ENCODE results near the gene MVP.

MVP gene

DNA sequence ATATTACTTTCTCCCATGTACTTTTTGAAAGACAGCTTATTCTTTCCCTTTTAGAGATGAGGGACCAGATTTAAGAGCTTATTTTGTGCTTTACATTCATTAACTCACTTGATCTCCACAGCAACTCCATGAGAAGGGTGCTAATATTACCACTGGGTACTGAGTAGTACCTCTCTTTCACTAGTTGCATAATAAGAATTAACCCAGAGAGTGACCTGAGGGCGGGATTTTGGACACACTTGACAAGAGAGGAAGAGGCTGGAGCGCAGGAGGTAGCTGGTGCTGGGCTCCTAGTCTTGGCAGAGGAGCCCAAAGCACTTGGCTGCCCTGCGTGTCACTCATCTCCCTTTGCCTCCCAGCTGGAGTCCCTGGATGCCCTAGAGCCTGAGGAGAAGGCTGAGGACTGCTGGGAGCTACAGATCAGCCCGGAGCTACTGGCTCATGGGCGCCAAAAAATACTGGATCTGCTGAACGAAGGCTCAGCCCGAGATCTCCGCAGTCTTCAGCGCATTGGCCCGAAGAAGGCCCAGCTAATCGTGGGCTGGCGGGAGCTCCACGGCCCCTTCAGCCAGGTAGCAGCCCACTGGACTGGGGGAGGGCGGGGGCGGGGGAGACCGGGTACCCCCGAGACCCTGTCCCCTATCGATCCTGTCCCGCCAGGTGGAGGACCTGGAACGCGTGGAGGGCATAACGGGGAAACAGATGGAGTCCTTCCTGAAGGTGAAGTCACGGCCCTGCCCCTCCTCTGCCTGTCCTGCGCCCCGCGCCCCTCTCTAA is 15.6 kb upstream of the MVP start:
- DNase-seq (ENCODE audit: low read depth) = no peak

DNA sequence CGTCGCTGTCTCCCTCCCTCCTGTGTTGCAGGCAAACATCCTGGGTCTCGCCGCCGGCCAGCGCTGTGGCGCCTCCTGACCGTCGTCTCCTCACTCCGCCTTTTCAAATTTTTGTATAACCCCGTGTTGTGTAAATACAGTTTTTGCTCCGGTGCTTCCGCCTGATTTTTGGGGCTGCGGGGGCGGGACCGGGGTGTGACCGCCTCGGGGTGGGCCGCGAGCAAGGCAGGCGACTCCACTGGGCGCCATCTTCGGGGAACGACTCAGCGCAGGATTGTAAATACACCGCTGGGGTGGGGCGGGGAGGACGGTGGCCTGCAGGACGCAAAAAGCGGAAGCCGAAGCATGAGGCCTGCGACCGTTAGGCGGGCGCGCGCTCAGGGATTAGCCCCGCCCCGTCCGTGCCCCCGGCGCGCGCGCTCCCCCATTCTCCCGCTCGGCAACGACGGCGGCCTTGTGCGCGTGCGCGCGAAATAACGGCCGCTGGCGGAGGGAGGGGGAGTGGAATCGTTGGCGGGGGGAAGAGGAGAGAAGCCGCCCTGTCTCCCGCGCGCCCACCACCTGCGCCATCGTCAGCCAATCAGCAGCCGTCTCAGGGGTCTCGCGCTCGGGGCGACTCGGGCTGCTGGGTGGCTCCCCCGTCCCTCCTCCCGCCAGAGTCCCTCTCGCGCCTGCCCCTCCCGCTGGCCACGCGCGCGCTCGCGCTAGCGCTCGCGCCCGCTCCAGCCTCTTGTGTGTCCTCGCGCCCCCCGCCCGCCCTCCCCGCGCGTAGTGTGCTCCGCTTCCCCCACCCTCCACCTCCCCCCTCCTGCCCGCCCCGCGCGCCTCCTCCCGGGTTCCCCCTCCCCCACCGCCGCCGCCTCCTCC is 14.8 kb upstream of the MVP start:
- peak; percentile 97 for DNase-seq (ENCODE audit: low read depth)

DNA sequence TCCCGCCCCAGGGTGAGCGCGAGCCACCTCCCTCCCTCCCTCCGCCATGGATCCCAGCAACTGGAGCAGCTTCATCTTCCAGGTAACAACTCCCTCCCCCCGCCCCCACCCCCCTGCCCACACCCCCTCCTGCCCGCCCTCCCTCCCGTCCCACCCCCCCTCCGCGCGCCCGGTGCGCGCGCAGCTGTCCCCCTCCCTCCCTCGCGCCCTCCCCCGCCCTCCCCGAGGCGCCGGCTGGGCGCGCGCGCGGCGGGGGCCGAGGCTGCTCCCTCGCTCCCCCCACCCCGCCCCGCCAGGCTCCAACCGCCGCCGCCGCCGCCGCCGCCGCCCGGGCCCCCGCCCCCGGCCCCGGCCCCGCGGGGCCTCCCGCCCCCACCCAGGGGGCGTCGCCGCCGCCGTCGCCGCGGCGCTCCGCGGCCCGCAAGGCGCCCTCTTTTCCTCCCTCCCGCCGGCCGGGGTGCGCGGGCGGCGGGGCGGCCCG is 14.1 kb upstream of the MVP start, which contains the start of gene MAZ:
Gene MAZ (plus strand): TSS at position 431 of the 481 bp plus-strand sequence. CDS start 173 bp downstream, outside the sequence.
- DNase-seq (ENCODE audit: low read depth) = no peak

DNA sequence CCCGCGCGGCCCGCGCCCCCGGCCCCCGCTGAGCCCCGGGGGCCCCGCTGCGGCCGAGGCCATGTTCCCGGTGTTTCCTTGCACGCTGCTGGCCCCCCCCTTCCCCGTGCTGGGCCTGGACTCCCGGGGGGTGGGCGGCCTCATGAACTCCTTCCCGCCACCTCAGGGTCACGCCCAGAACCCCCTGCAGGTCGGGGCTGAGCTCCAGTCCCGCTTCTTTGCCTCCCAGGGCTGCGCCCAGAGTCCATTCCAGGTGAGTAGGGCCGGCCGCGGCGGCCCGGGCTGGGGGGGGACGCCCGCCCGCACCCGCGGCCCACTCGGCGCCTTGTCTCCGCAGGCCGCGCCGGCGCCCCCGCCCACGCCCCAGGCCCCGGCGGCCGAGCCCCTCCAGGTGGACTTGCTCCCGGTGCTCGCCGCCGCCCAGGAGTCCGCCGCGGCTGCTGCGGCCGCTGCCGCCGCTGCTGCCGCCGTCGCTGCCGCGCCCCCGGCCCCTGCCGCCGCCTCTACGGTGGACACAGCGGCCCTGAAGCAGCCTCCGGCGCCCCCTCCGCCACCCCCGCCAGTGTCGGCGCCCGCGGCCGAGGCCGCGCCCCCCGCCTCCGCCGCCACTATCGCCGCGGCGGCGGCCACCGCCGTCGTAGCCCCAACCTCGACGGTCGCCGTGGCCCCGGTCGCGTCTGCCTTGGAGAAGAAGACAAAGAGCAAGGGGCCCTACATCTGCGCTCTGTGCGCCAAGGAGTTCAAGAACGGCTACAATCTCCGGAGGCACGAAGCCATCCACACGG is 13.4 kb upstream of the MVP start:
- DNase-seq (ENCODE audit: low read depth) = no peak

DNA sequence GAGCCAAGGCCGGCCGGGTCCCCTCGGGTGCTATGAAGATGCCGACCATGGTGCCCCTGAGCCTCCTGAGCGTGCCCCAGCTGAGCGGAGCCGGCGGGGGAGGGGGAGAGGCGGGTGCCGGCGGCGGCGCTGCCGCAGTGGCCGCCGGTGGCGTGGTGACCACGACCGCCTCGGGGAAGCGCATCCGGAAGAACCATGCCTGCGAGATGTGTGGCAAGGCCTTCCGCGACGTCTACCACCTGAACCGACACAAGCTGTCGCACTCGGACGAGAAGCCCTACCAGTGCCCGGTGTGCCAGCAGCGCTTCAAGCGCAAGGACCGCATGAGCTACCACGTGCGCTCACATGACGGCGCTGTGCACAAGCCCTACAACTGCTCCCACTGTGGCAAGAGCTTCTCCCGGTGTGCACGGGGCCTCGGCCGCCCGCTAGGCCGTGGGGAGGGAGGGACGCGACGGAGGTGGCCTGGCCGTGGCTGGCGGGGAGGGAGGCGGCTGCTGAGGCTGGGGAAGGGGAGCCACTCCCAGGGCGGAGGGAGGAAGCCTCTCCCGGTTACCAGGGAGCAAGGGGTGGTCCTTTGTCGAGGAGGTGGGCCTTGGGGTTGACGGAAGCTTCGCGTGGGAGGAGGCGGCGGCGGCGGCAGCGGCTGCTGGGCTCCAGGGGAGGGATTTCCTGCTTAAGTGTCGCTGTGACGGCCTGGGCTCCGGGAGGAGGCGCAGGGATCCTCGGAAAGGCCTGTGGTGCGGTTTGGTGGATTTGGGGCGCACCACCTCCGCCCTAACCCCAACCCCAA is 12.6 kb upstream of the MVP start:
- peak; percentile 81 for DNase-seq (ENCODE audit: low read depth)

DNA sequence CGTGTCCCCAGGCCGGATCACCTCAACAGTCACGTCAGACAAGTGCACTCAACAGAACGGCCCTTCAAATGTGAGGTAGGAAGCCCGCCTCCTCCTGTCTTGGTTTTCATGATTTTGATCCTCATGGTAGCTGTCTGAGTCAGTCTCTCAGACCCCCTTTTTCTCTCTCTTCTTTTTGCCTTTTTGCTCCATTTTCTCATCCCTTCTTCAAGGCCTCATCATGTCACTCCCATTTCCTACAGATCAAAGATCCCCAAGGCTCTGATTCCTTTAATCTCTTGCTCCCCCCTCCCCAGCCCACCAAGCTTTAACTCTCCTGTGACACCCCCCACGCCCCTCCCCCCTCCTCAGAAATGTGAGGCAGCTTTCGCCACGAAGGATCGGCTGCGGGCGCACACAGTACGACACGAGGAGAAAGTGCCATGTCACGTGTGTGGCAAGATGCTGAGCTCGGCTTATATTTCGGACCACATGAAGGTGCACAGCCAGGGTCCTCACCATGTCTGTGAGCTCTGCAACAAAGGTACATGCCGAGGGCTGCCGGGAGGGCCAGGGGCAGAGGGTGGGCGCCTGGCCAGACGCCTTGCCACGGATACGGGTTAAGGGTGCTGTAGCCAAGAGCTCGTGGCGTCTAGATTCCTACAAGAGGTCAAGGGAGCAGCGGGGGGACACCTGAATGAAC is 11.9 kb upstream of the MVP start:
- no peak for DNase-seq (ENCODE audit: low read depth)

DNA sequence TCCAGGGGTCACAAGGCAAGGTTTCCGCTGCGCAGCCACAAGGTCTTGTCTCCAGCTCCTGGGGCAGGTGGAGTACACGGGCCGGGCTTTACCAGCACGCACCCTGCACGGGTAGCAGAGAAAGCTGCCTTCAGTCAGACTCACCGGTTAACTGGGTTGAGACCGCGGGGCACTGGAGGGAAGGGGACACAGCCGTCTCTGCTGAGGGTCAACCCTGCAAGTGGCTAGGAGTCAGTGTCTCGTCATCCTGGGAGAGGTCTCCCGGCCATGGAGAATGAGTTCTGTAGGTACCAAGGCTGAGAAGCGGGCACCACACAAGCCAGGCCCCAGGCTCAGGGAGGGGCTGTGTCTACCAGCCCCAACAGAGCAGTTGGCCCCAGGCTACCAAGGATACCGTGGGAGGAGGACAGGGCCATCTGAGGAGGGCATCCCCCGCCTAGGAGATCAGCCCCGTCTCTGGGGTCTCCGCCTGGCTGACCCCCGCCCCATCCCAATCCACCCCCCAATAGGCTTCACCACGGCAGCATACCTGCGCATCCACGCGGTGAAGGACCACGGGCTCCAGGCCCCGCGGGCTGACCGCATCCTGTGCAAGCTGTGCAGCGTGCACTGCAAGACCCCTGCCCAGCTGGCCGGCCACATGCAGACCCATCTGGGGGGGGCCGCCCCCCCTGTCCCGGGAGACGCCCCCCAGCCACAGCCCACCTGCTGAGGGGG is 11.1 kb upstream of the MVP start:
- DNase-seq (ENCODE audit: low read depth) = no peak

DNA sequence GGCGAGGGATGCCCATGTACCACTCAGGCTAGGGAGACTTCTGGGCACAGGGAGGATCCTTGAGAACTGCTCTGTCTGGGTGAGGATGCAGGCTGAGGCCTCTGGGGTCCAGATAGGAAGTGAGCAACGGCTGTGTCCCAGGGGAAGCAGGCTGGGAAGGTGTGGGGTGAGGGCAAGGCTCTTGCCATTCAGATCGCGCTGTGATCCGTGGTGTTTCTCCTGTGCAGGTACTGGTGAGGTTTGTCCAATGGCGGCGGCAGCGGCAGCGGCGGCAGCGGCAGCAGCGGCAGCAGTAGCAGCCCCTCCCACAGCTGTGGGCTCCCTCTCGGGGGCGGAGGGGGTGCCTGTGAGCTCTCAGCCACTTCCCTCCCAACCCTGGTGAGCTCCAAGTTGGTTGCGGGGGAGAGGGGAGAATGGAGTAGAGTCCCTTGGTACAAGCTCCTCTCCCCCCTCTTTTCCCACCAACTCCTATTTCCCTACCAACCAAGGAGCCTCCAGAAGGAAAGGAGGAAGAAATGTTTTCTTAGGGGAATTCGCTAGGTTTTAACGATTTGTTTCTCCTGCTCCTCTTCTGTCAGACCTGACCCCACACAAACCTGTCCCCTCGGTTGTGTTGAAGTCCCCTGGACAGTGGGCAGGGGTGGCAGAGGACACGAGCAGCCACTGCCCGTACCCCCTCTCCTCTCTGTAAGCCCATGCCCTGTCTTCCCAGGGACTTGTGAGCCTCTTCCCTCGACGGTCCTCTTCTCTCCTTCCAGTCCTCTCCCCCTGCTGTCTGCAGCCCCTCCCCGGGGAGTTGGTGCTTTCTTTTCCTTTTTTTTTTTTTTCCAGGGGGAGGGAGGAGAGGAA is 10.2 kb upstream of the MVP start:
- DNase-seq (ENCODE audit: low read depth) = peak; percentile 31

DNA sequence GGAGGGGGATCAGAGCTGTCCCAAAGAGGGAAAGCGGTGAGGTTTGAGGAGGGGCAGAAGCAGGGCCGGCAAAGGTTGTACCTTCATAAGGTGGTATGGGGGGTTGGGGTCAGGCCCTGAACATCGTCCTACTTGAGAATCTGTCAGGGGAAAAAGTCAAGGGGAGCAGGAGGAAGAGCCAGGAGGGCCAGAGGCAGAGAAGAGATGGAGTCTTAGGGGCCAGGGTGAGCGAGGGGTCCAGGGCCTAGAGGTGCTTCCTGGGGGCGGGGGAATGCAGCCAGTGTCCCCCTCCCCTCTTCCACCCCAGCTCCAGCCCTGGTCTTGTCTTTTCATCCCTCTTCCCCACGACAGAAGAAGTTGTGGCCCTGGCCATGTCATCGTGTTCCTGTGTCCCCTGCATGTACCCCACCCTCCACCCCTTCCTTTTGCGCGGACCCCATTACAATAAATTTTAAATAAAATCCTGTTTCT is 9.5 kb upstream of the MVP start:
- no peak for DNase-seq (ENCODE audit: low read depth)

DNA sequence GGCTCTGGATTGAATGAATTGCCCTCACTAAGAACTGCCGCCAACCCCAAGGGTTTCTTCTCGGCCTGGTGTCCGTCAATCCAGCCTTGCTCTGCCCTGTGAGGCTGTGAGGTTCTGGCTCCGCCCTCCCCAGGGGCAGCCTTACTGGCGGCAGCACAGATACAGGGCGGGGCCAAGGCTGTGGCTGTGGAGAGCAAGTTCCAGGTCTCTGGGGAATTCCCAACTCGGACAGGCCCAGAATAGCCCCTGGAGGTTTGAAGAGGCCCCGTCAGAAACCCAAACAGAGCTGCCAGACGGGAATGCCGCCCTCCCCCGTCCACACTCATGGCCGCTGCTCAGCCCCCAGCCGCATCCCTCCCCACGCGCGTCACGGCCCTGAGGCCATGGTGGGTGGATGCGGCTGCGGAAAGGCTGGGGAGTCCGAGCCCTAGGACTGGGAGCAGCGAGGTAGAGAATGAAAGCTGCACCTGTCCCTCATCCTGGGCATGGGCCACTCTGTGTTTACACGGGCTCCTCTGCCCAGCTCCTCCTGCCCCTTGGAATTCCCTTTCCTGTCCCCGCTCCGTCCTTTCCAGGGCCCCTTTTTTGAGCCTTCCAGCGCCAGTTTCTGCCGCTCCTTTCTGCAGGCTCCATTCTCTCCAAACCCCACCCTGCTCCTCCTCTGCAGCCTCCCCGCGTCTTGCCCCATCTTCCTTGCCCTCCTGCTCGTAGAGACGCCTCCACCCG is 8.9 kb upstream of the MVP start:
- DNase-seq (ENCODE audit: low read depth) = peak; percentile 43

DNA sequence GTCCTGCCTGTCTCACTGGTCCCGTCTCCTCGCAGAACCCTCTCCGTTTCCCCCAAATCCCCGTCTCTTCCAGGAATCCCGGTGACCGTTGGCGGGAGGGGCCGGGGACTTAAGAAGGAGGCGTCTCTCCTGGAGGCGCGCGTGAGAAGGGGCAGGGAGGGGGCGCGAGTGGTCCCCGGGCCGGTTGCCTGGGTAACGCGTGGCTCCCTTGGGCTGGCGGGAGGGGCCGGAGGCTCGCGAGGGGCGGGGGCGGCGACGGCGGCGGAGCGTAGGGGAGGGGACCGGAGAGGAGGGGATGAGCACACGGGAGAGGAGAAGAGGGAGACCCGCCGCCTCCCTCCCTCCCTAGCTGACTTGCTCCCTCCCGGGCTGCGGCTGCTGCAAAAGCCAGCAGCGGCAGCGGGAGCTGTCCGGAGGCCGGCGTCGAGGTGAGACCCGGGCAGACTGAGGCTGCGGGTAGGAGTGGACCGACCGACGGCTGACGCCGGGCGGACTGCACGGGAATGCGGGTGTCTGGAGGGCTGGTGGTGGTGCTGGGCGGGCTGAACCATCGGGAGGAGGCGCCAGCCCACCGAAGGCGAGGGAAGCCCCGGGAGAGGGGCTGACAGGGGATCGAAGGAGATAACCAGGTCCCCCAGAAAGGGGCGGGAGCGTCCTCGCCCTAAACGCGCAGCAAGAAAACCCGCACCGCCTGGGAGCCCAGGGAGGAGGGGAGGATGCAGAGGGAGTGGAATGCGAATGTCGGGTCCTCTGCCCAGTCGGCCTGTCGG is 8.2 kb upstream of the MVP start, which contains the start of gene PRRT2:
Gene PRRT2 (plus strand): TSS at position 298 of the 770 bp plus-strand sequence. CDS start 862 bp downstream, outside the sequence.
- DNase-seq (ENCODE audit: low read depth) = no peak

DNA sequence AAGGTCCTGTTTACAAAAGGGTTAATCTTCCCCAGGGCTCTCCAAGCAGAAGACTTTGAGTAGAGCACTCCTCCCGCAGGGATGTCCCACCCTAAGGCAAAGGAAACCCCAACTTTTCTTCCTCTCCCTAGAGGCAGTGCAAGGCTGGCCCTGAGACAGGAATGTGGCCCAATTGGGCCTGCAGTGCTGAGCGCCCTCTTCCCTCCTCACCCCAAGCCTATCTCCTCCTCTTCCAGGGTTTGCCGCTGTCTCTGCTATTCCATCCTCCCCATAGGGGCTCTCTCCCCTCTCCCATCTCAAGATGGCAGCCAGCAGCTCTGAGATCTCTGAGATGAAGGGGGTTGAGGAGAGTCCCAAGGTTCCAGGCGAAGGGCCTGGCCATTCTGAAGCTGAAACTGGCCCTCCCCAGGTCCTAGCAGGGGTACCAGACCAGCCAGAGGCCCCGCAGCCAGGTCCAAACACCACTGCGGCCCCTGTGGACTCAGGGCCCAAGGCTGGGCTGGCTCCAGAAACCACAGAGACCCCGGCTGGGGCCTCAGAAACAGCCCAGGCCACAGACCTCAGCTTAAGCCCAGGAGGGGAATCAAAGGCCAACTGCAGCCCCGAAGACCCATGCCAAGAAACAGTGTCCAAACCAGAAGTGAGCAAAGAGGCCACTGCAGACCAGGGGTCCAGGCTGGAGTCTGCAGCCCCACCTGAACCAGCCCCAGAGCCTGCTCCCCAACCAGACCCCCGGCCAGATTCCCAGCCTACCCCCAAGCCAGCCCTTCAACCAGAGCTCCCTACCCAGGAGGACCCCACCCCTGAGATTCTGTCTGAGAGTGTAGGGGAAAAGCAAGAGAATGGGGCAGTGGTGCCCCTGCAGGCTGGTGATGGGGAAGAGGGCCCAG is 7.3 kb upstream of the MVP start:
- no peak for DNase-seq (ENCODE audit: low read depth)

DNA sequence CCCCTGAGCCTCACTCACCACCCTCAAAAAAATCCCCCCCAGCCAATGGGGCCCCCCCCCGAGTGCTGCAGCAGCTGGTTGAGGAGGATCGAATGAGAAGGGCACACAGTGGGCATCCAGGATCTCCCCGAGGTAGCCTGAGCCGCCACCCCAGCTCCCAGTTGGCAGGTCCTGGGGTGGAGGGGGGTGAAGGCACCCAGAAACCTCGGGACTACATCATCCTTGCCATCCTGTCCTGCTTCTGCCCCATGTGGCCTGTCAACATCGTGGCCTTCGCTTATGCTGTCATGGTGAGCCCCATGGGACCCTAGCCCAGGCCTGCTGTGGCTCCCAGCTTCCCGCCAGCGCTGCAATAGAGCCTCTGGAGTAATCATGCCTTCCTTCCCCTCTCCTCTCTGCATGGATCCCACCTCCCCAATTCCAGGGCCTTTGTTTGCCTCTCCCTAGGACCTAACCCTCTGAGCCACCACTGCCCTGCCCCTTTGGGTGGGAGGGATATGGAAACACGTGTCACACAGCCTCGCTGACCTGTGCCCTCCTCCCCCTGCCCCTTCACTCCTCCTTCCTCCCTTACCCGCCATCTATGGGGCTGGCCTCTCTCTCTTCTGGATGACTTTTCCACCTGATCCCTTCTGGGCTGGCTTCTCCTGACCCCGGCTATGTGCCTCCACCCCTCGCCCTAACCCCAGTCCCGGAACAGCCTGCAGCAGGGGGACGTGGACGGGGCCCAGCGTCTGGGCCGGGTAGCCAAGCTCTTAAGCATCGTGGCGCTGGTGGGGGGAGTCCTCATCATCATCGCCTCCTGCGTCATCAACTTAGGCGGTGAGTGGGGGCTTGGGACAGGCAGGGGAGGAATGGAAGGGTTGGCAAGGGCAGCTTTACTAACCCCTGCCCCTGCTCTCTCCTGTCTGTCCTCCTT is 6.4 kb upstream of the MVP start:
- no peak for DNase-seq (ENCODE audit: low read depth)

DNA sequence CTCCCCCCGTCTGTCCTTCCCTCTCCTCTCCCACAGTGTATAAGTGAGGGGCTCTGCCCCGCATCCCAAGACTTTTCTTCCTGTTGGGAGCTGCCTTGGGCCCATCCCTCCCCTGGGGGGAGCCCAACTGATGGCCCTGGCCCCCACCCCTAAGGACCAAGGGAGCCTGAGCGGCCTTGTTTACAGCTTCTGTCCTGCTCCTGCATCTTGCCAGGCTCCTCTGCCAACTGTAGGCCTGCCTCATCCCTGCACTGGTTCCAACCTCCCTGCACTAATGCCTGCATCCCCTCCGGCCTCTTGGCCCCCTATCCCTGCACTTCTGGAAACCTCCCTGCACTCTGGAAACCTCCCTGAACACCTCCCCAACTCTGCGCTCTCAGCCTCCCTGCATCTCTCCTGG is 5.7 kb upstream of the MVP start:
- DNase-seq (ENCODE audit: low read depth) = no peak

DNA sequence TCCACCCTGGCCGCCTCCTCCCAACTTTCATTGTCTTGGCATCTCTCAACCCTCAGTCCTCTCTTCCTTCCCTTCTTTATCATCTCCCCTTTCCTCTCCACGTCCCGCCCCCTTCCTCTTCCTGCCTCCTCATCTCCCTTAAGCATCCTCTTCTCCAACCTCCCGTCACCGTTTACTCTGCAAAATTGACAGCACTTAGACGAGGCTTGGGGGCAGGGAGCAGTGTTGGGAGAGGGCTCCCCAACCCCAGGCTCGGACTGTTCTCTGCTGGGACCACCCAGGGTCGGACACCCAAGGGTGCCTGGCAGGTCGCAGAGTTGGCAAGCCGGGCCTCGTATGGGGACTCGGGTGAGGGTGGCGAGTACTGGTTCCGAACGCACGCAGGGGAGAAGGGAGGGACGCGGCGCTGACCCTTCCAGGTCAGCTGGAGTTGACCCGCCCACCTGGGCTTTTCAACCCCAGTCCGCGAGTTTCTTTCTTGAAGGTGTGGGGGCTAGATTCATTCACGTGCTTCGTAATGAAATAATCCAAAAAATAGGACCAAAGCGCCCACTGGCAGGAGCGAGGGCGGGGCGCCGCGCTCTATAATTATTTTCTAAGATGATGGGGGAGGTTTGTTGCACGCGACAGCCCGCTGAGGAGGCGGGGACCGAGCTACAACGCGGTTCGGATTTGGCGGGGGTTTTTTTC is 5.1 kb upstream of the MVP start:
- no peak for DNase-seq (ENCODE audit: low read depth)
